LHCN-M2 (cell line): ENCODE results near the gene SERTAD4. TPM values are rescaled to one million over a fixed set of nuclear protein-coding genes. Genes with fewer than 3 reads are reported as not detected.
"Not testable (repeated sequence)": the region's sequence is repeated elsewhere in the genome, so short reads cannot be mapped to it uniquely, and the experiment has no call there.

Experiments used
- DNase-seq: peaks from one replicate; pipeline ENCODE4 v3.0.0-alpha.2; 2012; ENCODE audit warnings: low read depth
- total RNA-seq: library from RNA; depleted of rRNA; stranded (reverse); fragments of >200 nt; gene quantifications from 2 replicates; pipeline ENCODE4 v1.2.3, GENCODE V29; 2014

Gene SERTAD4
- total RNA-seq, 1 experiment from 2014 or later, result 0.06 TPM

GRCh38 chr1:210259561-210259960 is 27.0 kb downstream of the SERTAD4 start:
- DNase-seq, result peak; percentile 30

DNA sequence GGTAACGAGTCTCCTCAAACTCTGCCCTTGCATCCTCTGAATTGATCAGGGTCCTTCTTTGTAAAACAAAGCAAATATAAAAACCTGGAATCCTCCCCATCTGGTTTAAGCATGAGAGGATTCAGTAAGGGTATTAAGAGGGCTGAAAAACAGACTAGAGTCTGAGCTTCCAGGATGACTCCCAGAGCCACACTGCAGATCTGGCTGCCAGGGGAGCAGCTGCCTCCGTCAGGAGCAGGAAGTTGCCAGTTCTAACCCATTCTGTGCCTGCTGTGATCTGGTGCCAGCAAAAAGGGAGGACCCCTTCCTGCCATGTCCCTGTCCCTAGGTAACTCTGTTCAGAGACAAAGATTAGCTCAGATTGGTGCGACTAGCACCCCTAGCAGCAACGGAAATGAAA is 27.5 kb downstream of the SERTAD4 start:
- no peak for DNase-seq

- DNase-seq, result no peak
Measured at GRCh38 chr1:210262167-210262896, 29.7 kb downstream of the SERTAD4 start.

GRCh38 chr1:210262897-210263272 is 30.3 kb downstream of the SERTAD4 start:
- DNase-seq, result no peak

- no peak for DNase-seq
Measured at GRCh38 chr1:210263963-210264362, 31.4 kb downstream of the SERTAD4 start.

DNA sequence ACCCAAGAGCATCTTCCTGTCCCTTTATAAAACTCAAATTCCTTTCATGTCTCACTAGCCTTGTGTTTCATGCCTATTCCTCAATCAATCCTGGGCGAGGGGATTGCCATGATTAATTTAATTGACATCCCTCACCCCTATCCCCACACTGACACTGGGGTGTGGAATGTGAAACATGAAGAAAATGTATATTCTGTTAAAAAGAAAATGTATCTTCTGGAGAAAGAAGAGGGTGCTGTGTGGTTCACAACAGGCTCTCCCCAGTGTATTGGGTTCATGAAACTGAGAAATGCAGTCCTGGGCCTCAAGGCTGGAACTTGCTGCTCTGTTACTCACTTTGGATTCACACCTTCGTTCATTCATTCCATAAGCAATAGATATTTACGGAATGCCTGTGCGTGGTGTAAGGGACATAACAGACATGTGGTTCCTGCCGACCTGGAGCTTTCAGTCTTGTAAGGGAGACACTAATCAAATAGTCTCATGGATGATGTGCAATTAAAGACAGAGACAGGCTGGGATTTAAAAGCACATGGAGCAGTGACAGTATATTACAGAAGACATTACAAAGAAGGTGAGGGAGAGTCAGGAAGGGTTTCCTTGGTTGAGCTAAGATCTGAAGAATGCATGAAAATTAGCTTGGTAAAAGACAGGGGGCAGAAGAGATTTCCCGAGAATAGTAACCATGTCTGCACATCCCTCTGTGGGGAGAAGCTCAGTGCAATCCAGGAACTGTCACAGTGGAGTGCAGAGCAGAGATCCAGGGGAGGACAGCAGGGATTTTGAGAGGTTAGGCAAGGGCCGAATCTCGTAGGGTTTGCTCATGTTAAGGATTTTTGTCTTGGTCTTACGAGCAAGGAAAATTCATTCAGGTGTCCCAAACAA is 32.1 kb downstream of the SERTAD4 start:
- no peak for DNase-seq

- not testable (repeated sequence) for DNase-seq
Measured at GRCh38 chr1:210265392-210265955, 32.9 kb downstream of the SERTAD4 start.

DNA sequence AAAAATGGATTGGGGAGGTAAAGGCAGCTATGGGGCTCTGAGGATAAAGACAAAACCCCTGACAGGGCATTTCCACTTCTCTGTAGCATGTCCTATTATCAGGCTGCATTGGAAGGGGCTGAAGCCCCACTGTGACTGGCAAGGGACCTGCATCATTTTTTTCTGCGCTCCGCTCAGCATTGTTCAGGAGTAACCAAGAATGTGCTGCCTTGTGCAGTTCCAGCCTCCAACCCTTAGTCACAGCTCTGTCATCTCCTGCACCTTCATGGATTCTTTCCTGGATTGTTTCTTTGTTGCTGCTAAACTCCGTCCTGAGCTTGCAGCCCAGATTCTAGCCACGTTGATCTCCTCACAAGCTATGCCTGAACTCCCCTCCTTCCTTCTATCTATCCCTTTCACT is 37.4 kb downstream of the SERTAD4 start:
- no peak for DNase-seq

DNA sequence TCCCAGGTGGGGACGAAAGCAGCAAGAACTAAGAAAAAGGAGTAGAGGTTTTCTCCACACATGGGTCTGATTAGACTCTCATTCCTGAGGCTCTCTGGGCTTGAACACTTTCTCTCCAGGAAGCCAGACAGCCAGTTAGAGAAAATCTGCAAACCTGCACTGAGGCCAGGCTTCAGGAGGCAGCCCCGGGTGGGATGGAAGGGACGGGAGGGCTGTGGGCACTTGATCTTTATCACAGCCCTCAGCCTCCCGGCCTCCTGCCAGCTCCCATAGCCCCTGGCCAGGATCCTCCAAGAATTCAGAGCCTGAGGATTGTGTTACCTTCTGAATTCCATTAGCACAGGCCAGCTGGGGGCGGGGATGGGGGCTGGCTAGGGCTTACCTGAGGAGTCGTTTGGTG is 40.1 kb downstream of the SERTAD4 start:
- DNase-seq, result no peak

GRCh38 chr1:210280221-210280620 is 47.6 kb downstream of the SERTAD4 start:
- no peak for DNase-seq

DNA sequence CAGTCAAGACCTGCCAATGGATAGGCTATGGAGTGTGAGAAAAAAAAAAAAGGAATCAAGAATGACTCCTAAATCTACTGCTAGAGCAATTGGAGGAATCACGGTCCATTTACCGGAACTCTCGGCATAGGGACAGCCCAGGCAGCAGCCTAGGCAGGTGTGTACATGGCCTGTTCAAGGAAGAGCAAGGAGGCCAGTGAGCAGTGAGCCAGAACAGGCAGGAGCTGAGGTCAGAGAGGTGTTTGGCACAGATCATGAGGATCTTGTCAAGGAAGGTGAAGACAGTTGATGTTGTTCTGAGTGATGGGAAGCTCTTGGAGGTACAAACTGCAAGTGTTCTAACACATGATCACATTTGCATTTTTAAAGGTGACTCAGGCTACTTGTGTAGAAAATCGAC is 55.5 kb downstream of the SERTAD4 start:
- DNase-seq, result no peak

DNA sequence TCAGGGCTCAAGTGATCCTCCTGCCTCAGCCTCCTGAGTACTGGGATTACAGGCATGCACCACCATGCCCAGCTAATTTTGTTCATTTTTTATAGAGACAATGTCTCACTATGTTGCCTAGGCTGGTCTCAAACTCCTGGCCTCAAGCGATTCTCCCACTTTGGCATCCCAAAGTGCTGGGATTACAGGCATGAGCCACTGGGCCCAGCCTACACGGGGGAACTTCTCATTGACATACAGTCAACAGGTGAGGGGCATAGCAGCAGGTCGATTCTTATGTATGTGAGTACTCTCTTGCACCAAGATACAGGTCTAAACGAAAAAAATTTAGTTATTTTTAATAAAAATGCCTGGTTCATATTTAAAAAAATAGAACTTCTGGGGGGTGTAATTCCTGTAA is 56.7 kb downstream of the SERTAD4 start:
- DNase-seq, result no peak

DNA sequence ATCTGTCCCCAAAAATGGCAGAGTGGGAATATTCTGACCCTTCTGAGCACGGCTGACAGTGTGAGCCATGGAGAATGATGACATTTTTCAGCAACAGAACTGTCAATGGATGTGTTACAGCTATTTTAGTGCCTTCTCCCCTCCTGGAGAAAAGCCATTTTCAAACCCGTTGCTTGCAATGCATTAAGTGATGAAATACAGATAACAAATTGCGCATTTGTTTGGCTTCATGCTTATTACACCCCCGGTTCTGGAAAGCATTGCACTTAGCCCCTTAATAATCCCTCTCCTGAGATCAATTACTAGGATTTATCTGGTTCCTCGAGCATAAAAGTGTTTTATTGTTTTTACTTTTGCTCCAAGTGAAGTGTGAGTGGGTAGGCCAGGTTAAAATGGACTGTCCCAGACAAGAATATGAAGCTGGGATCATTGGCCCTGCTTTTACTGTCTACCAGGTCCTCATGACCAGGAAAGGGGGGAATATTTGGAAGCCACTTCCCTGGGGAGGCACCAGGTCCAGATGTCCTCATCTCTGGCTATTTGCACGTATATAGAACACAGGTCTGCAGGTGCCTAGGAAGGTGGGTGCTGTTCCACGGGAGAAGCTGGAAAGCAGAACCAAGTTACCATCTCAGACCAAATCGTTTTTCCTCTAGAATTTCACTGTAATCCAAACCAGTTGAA is 58.6 kb downstream of the SERTAD4 start:
- DNase-seq, result no peak

DNA sequence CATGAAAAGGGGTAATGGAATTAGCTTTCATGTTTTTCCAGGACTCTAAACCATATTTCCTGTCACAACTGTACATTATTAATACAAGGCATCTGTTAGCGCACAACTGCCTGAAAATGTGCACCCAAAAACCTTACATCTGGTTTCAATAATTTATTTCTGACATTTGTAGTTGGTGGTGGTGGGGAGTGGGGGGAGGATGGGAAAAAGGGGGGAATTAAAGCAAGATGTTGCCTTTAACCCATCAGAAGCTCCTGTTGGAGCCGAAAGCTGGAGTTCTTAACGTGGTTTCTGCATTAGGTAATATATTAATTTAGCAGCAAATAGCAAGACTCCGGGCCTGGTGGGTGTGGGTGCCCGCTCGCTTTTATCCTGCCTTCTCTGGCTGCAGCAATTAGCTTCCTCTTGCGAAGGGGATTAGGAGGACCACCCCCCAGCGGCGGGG is 59.2 kb downstream of the SERTAD4 start:
- DNase-seq, result no peak

GRCh38 chr1:210292231-210292871 is 59.8 kb downstream of the SERTAD4 start:
- DNase-seq, result peak; percentile 4

GRCh38 chr1:210293171-210293607 is 60.6 kb downstream of the SERTAD4 start:
- peak; percentile 24 for DNase-seq

- peak; percentile 42 for DNase-seq
Measured at GRCh38 chr1:210294999-210295745, 62.6 kb downstream of the SERTAD4 start.
